Activated CD4-positive, alpha-beta T cell treated with anti-CD3 and anti-CD28 coated beads, Interleukin-10, Interleukin-2, amounts not matched to agents 100 ng/mL and 50 ng/mL, durations not matched to agents 16 hours and 8 hours (primary cell): ENCODE data around the gene IL17A.

Experiments
- DNase-seq: peaks from one replicate; pipeline ENCODE4 v3.0.0-alpha.2; 2020

IL17A gene

GRCh38 chr6:52186075-52186474, at the start of gene IL17A:
Gene IL17A, plus strand, starts transcription at chr6:52186375. Its CDS starts 57 bp downstream, at chr6:52186432.
- DNase-seq: no peak

GRCh38 chr6:52136934-52137467, 49.2 kb upstream of the IL17A start:
- no peak for DNase-seq

GRCh38 chr6:52138284-52138683, 47.9 kb upstream of the IL17A start:
- DNase-seq: no peak

- no peak for DNase-seq
Observed at GRCh38 chr6:52139985-52140680, 46.0 kb upstream of the IL17A start.

GRCh38 chr6:52141596-52141995, 44.6 kb upstream of the IL17A start:
- DNase-seq: no peak

GRCh38 chr6:52142556-52142955, 43.6 kb upstream of the IL17A start:
- no peak for DNase-seq

GRCh38 chr6:52143551-52143950, 42.6 kb upstream of the IL17A start:
- DNase-seq: no peak

GRCh38 chr6:52144196-52145076, 41.7 kb upstream of the IL17A start:
- peak; percentile 51 for DNase-seq

GRCh38 chr6:52146851-52147445, 39.2 kb upstream of the IL17A start:
- no peak for DNase-seq

- DNase-seq: no peak
Observed at GRCh38 chr6:52149076-52149475, 37.1 kb upstream of the IL17A start.

GRCh38 chr6:52149949-52150348, 36.2 kb upstream of the IL17A start:
- no peak for DNase-seq

GRCh38 chr6:52152070-52152423, 34.1 kb upstream of the IL17A start:
- DNase-seq: no peak

GRCh38 chr6:52152711-52153160, 33.4 kb upstream of the IL17A start:
- DNase-seq: no peak

GRCh38 chr6:52154381-52154780, 31.8 kb upstream of the IL17A start:
- DNase-seq: no peak

- DNase-seq: peak; percentile 67
Observed at GRCh38 chr6:52155791-52156576, 30.2 kb upstream of the IL17A start.

GRCh38 chr6:52157301-52157941, 28.8 kb upstream of the IL17A start:
- peak; percentile 93 for DNase-seq

GRCh38 chr6:52160472-52161104, 25.6 kb upstream of the IL17A start:
- DNase-seq: peak; percentile 64

- peak; percentile 89 for DNase-seq
Observed at GRCh38 chr6:52161689-52162438, 24.3 kb upstream of the IL17A start.

GRCh38 chr6:52162940-52163908, 23.0 kb upstream of the IL17A start:
- peak; percentile 78 for DNase-seq
